A549 (cell line): ENCODE results near the gene TCF12.

Experiments used
- CHD4 ChIP-seq: fragments of 200-600 bp; sonication (generic); IDR thresholded peaks from 2 replicates; pipeline ENCODE4 v1.6.1; 2016; ENCODE audit warnings: antibody characterized with exemption, mild to moderate bottlenecking, borderline replicate concordance
- CTCF ChIP-seq: fragments of >200 bp; sonication (Bioruptor Twin); formaldehyde crosslinking; IDR thresholded peaks from 3 replicates; pipeline ENCODE4 v1.5.1; 2016
- ELK1 ChIP-seq: fragments of 150-350 bp; IDR thresholded peaks from 2 replicates; pipeline ENCODE4 v1.6.1; 2014; ENCODE audit warnings: low read depth, mild to moderate bottlenecking, low read length
- ESRRA ChIP-seq: fragments of 150-350 bp; IDR thresholded peaks from 2 replicates; pipeline ENCODE4 v1.6.1; 2014; ENCODE audit warnings: mild to moderate bottlenecking, low read length, borderline replicate concordance
- FOSL2 ChIP-seq, 2 experiments: fragments of 450-650 bp in 1 of 2; fragments of >200 bp in 1 of 2; sonication (Bioruptor Twin) in 1 of 2; formaldehyde crosslinking; IDR thresholded peaks; 2 replicates each; pipeline versions ENCODE4 v1.5.0 to v1.6.1; 2016 to 2020; ENCODE audit warnings: mild to moderate bottlenecking in 1 of 2, moderate library complexity in 1 of 2
- HDAC2 ChIP-seq: fragments of 200-600 bp; sonication (generic); IDR thresholded peaks from 2 replicates; pipeline ENCODE4 v1.6.1; 2016
- HMGXB4 ChIP-seq: fragments of 250-450 bp; sonication (Bioruptor Pico); IDR thresholded peaks from 2 replicates; pipeline ENCODE4 v1.5.0; 2021; ENCODE audit warnings: mild to moderate bottlenecking, moderate library complexity, borderline replicate concordance
- MAX ChIP-seq: IDR thresholded peaks from 2 replicates; pipeline ENCODE4 v1.6.1; 2012
- POLR2A ChIP-seq: IDR thresholded peaks from 2 replicates; pipeline ENCODE4 v1.6.1; 2012; ENCODE audit warnings: mild to moderate bottlenecking, low read length
- RCOR1 ChIP-seq: fragments of 150-350 bp; IDR thresholded peaks from 2 replicates; pipeline ENCODE4 v1.6.1; 2014; ENCODE audit warnings: antibody characterized with exemption, low read length, low read depth
- SMC3 ChIP-seq: fragments of >200 bp; sonication (Bioruptor Twin); formaldehyde crosslinking; IDR thresholded peaks from 3 replicates; pipeline ENCODE4 v1.6.1; 2018; ENCODE audit warnings: inconsistent platforms
- TP53 ChIP-seq: fragments of 250-450 bp; sonication (Bioruptor Pico); IDR thresholded peaks from 2 replicates; pipeline ENCODE4 v1.5.0; 2021; ENCODE audit warnings: mild to moderate bottlenecking, moderate library complexity
- ZNF302 ChIP-seq: fragments of 250-450 bp; sonication (Bioruptor Pico); IDR thresholded peaks from 2 replicates; pipeline ENCODE4 v1.9.0; 2021; ENCODE audit warnings: inconsistent platforms, mild to moderate bottlenecking, moderate library complexity

GRCh38 chr15:57109005-57109404, 190.6 kb downstream of the TCF12 start:
- no peak for TF ChIP-seq CTCF
- TF ChIP-seq ZNF302 (CRISPR knock-in tag) = no peak
- no peak for TF ChIP-seq HMGXB4 (CRISPR knock-in tag)
- no peak for TF ChIP-seq HDAC2
- TF ChIP-seq POLR2A = no peak
- no peak for TF ChIP-seq TP53
- no peak for TF ChIP-seq FOSL2 (IDR thresholded peaks at IDR 0.05)
- no peak for TF ChIP-seq FOSL2 (CRISPR knock-in tag; IDR thresholded peaks at IDR 0.05)
- TF ChIP-seq ESRRA = no peak
- no peak for TF ChIP-seq MAX
- TF ChIP-seq SMC3 = no peak
- no peak for TF ChIP-seq RCOR1
- no peak for TF ChIP-seq ELK1
- TF ChIP-seq CHD4 = no peak
